Stomach smooth muscle (tissue), 2 donors: ENCODE measurements around the gene FAM117A.

ENCODE experiments used
- H3K27ac ChIP-seq: one replicate; pipeline ENCODE4 v1.7.0; 2013; ENCODE audit warnings: mild to moderate bottlenecking, low read length, inconsistent platforms
- H3K27me3 ChIP-seq, 2 donors: one replicate each; pipeline ENCODE4 v1.7.0; 2013; ENCODE audit warnings: low read length in 2 of 2; ENCODE audit not compliant: insufficient read depth in 2 of 2, control insufficient read depth in 1 of 2
- H3K36me3 ChIP-seq, 2 donors: one replicate each; pipeline ENCODE4 v1.7.0; 2013; ENCODE audit warnings: low read length in 2 of 2; ENCODE audit not compliant: control insufficient read depth in 2 of 2, insufficient read depth in 2 of 2
- H3K4me1 ChIP-seq: one replicate; pipeline ENCODE4 v1.7.0; 2013; ENCODE audit warnings: low read length; ENCODE audit not compliant: control insufficient read depth, insufficient read depth
- H3K4me3 ChIP-seq, 2 donors: one replicate each; pipeline ENCODE4 v1.7.0; 2013; ENCODE audit warnings: low read length in 2 of 2
- H3K9ac ChIP-seq, 2 donors: one replicate each; pipeline ENCODE4 v1.7.0; 2013; ENCODE audit warnings: low read length in 2 of 2, mild to moderate bottlenecking in 1 of 2
- H3K9me3 ChIP-seq, 2 donors: one replicate each; pipeline ENCODE4 v1.7.0; 2013; ENCODE audit warnings: low read length in 2 of 2; ENCODE audit not compliant: control insufficient read depth in 2 of 2
- donor health status: healthy.
- donor health status: Pancreatic carcinoma.

Gene FAM117A

DNA sequence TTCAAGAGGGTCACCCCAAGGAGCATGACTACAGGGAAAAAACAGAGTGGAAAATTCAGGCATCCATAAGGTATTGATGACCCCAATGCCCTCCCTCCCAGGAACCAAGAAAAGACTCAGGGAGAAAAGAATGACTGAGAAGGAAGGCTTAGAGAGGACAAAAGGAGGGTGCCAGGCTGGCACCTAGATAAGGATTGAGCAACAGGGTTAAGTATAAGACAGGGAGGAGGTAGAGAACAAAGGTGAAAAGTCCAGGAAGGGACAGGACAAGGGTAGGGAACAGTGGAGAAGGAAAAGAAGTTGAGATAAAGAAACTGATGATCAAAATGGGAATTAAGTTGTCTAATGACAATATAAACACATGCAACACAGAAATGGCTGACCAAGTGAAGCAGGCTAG is 58.7 kb downstream of the FAM117A start:
- peaks cover 42% of the 10 kb centered on the region in 2 donors for H3K36me3 ChIP-seq
- no peak overlapping the region for H3K27ac ChIP-seq

DNA sequence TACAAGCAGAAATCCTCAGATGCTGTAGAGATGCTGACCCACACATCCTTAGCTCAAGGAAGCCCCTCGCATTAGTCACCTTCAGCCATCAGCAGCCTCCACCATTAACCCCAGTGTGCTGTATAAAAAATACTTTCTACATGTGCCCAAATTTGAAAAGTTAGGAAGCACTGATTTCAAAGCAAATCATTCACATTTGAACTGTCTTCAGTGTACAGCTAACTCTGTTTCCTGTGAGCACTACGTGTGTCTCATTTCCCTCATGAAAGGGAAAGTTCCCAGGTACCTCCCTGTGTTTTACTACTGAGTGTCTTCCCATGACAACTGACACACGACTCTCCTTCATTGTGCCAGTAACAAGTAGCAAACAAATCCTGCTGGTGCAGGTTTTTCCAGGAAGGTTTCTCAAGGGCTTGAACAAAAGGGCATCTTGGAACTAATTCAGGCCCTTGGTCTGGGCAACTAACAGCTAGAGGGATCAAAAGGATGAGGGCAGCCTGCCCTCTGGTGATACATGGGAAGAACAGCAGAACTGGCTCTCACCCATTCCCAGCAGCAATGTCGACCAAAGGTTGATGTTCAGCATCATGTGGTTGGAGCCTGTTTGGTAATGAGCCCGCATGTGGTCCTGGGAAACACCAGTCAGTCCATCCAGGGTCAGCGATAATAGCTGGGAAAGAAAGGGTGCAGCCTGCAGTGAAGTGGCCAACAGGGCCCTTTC is 60.2 kb downstream of the FAM117A start:
- no peak overlapping the region for H3K4me3 ChIP-seq
- no peaks in the 10 kb centered on the region for H3K9me3 ChIP-seq
- H3K27me3 ChIP-seq, result no peaks in the 10 kb centered on the region
- H3K27ac ChIP-seq, result no peak overlapping the region
- H3K4me1 ChIP-seq, result peaks cover 21% of the 10 kb centered on the region
- H3K9ac ChIP-seq, result no peak overlapping the region
- H3K36me3 ChIP-seq, result peaks cover 44% of the 10 kb centered on the region in 2 donors

More for the DNA sequence above, 58.7 kb downstream of the FAM117A start:
- Histone ChIP-seq H3K9ac (no peak overlapping the region), H3K9me3 (no peaks in the 10 kb centered on the region), H3K27me3 (no peaks in the 10 kb centered on the region), H3K4me3 (no peak overlapping the region), H3K4me1 (peaks cover 23% of the 10 kb centered on the region)

DNA sequence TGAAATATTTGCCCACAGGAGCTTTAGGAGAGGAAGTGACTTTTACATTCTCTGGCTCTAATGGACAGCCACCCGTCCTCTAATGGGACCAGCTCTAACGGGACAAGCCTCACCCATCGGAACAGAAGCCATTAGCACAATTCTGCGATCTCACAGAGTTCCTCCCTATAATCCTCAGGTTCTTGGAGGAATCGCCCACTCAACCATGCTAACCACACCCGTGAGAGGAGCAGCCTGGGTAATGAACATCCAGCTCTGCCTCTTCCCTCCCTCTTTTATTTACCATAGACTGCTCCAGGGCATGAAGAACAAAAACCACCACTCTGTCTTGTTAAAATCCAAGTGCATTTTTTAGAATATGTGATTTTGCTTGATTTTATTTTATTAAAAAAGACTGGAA is 63.0 kb downstream of the FAM117A start:
- no peaks in the 10 kb centered on the region for H3K9me3 ChIP-seq
- no peak overlapping the region for H3K4me3 ChIP-seq
- H3K9ac ChIP-seq, result no peak overlapping the region
- H3K27me3 ChIP-seq, result no peaks in the 10 kb centered on the region
- no peak overlapping the region for H3K27ac ChIP-seq
- peaks cover 44% of the 10 kb centered on the region in 2 donors for H3K36me3 ChIP-seq
- H3K4me1 ChIP-seq, result no peaks in the 10 kb centered on the region

DNA sequence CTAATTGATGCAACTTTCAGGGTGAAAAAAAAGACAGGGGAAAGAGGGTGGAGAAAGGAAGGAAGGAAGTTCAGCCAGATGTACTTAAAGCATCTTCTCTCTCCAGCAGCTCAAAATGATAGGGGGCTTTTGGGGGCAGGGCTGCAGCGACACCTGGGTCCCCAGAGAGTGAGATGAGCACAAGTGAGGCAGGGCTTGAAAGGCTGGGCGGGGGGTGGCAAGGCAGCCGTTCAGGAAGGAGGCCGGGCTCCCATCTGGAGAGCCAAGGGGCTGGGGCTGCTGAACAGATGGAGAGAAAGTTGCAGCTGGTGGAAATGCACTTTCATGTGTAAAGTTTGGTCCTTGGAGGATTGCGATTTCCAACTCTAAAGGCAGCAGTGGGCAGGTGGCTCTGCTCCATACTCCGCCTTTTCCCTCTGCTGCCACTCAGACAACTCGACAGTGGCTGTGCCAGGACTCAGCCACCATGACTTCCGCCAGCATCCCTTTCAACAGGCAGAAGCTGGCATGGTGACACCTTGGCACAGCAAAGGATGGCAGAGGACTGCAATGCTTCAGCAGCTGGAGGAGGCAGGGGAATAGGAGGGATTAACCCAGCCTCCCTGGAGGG is 63.9 kb downstream of the FAM117A start:
- no peaks in the 10 kb centered on the region for H3K9me3 ChIP-seq
- no peak overlapping the region for H3K4me3 ChIP-seq
- no peaks in the 10 kb centered on the region for H3K27me3 ChIP-seq
- peaks cover 2% of the 10 kb centered on the region for H3K4me1 ChIP-seq
- no peak overlapping the region for H3K9ac ChIP-seq
- no peak overlapping the region for H3K27ac ChIP-seq
- peaks cover 36% of the 10 kb centered on the region in 2 donors for H3K36me3 ChIP-seq

DNA sequence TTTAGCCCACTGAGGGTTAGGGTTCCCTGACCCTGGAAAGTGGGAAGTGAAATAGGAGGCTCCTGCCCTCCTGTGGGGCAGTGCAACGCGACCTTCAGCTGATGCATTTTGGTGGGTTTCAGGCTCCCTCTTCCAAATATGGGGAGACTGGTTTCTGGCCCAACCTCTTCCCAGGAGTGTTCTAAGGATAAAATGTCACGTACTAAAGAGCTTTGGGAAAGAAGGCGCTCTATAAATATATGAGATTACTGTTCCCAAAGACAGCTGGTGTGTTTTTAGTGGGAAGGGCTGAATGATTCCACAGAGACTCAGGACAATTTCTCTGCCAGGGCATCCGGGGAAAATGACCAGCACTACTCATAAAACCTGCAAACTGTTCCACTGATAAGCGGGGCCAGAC is 65.9 kb downstream of the FAM117A start:
- H3K27ac ChIP-seq, result no peak overlapping the region
- peaks cover 17% of the 10 kb centered on the region in 2 donors for H3K36me3 ChIP-seq
- no peak overlapping the region for H3K9ac ChIP-seq
- no peaks in the 10 kb centered on the region for H3K27me3 ChIP-seq
- H3K9me3 ChIP-seq, result no peaks in the 10 kb centered on the region
- no peak overlapping the region for H3K4me3 ChIP-seq
- peaks cover 6% of the 10 kb centered on the region for H3K4me1 ChIP-seq

DNA sequence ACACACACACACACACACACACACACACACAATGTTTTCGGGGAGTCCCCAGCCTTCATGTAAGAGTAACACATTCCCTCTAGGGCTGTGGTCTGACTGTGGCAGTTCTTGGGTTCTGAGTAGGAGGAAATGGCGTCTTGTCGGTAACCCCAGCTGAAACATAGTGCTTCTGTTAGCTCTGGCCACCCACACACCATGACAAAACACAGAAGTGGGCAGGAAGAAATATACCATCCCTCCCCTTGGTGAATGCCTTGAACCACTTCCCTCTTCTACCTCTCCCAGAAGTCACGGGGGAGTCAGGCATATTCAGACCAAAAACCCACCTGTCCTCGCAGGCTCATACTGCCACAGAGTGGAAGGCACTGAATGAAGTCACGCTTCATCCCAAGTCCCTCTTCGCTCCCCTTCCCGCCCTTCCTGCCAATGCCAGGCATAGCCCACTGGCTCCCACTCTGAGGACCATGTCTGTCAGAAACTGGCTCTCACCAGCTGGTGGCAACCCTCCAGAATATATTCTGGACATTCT is 67.6 kb downstream of the FAM117A start:
- H3K36me3 ChIP-seq, result peaks cover 8 to 12% of the 10 kb centered on the region in 2 donors
- no peaks in the 10 kb centered on the region for H3K9me3 ChIP-seq
- no peak overlapping the region for H3K27ac ChIP-seq
- H3K4me1 ChIP-seq, result peaks cover 19% of the 10 kb centered on the region
- H3K27me3 ChIP-seq, result no peaks in the 10 kb centered on the region
- no peak overlapping the region for H3K9ac ChIP-seq
- H3K4me3 ChIP-seq, result no peak overlapping the region

DNA sequence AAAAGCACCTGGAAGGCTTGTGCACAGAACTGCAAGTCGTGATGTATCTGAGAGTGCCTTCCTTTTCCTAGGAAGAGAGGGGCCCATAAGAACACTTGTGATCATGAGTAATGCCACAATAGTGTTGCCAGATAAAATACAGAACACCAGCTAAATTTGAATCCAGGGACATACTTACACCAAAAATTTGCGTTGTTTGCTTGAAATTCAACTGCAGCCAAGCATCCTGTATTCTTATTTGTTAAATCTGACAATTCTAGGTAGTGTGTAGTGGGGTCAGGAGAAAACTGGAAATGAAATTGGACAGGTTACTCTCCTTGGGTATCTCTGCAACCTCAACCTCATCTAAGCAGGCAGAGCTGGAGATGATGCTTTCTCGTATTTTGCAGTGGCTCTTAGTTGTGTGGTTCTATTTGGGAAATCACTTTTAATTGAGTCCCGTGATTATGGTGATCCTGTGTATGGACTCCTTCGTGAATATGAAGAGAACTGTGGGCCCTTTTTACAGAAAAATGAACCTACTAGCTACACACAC is 68.2 kb downstream of the FAM117A start:
- Histone ChIP-seq H3K36me3 (peaks cover 5 to 7% of the 10 kb centered on the region in 2 donors), H3K27me3 (no peaks in the 10 kb centered on the region), H3K4me1 (peaks cover 24% of the 10 kb centered on the region), H3K27ac (no peak overlapping the region), H3K9ac (no peak overlapping the region), H3K4me3 (no peak overlapping the region), H3K9me3 (no peaks in the 10 kb centered on the region)

DNA sequence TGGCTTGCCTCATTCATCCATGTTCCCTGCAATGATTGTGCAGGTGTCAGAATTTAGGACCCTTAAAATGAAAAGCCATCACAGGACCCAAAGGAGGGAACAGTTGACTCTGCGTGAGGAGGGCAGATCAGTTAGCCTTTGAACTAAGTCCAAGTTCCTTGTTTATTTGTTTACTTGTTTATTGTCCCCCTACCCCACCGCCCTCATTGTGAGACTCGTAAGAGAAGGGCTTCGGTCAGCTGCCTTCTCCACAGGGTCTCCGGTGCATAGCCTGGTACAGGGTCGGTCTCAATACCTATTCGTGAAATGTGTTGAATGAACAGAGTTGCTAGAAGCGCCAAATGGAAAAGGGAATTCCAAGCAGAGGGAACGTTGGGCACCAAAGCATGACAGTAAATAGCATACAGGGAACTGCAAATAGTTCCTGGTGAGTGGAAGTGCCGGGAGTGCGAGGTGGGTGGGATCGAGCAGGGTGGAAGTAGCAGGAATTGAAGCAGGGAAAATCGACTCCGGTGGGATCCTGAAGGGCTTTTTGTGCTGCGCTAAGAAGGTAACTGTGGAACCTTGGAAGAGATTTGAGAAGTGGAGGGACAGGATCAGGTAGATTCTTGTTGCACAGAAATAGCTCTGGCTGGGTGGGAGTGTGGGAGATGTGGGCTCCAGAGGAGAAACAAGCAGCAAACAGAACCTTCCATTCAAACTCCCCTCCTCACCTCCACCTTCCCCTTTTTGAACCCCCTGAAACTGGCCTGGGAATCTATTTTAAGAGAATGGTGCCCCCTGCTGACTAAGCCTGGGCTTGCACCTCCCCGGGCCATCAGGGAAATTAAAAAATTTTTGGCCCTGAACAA is 68.9 kb downstream of the FAM117A start:
- Histone ChIP-seq H3K4me3 (peak overlapping the region; percentile 52 to 65), H3K36me3 (peaks cover 0 to under 1% of the 10 kb centered on the region in 2 donors), H3K4me1 (peaks cover 29% of the 10 kb centered on the region), H3K9me3 (no peaks in the 10 kb centered on the region), H3K27ac (no peak overlapping the region), H3K9ac (peak overlapping the region; percentile 1 to 51), H3K27me3 (no peaks in the 10 kb centered on the region)

DNA sequence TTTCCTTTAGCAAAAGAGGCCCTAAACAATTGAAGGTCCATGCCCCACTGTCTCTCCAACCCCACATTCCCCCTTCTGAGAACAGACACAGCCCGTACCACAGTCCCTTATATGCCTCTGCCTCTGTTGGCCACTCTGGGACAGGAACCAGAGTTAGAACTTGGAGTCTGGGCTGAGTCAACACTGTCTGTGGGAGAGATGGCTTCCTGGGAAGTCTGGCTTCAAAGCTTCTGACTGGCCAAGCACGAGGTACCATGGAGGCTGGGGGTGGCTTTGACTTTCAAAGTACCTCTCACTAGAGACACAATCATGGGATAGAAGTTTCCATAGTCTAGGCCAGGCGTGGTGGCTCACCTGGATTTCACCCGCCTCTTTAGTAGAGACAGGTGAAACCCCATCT is 71.2 kb downstream of the FAM117A start:
- Histone ChIP-seq H3K27me3 (no peaks in the 10 kb centered on the region), H3K27ac (peak overlapping the region; percentile 92), H3K36me3 (no peaks in the 10 kb centered on the region), H3K4me3 (no peak overlapping the region), H3K9me3 (no peaks in the 10 kb centered on the region), H3K4me1 (peaks cover 35% of the 10 kb centered on the region), H3K9ac (peak overlapping the region; percentile 47 to 51)

DNA sequence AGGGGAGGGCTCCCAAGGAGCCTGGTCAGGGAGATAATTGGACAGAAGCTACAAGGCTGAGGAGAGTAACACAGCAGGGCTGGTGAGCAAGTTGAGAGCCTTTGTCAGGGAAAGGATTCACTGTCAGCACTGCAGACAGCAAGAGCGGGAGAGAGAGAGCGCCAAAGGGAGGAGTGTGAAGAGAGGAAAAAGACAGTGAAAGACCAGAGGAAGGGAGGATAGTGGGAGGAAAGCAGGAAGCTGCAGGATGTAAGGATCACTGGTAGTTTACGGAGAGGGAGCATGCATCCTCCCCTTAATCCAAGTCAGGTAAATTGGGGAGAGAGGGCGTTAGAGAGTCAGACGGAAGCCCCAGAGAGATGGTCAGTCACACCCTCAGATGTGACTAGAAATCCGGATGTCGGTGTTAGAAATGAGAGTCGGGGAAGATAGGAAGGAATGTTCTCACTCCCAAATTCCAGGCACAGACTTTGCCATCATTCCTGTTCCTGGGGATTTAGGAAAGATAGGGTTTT is 72.2 kb downstream of the FAM117A start:
- Histone ChIP-seq H3K27ac (peak overlapping the region; percentile 99), H3K36me3 (no peaks in the 10 kb centered on the region), H3K27me3 (no peaks in the 10 kb centered on the region), H3K4me1 (peaks cover 35% of the 10 kb centered on the region), H3K9me3 (no peaks in the 10 kb centered on the region), H3K9ac (peak overlapping the region; percentile 85 to 94), H3K4me3 (peak overlapping the region; percentile 55 to 59)
